GM12864 (cell line): ENCODE results near the gene SEMA3A.

Source experiments
- DNase-seq: peaks from one replicate; pipeline ENCODE4 v3.0.0-alpha.2; 2011; ENCODE audit warnings: low read depth
- H3K4me3 ChIP-seq: 2 replicates; pipeline ENCODE4 v1.5.1; 2011; ENCODE audit warnings: mild to moderate bottlenecking, low read depth, low read length, control low read depth
- TF ChIP-seq, protein P1 (sequence below): IDR thresholded peaks from 2 replicates; pipeline ENCODE4 v1.5.1; 2011; ENCODE audit warnings: low read depth, mild to moderate bottlenecking, moderate library complexity, low read length, control low read depth, inconsistent platforms; ENCODE audit errors: missing control alignments

SEMA3A gene

DNA sequence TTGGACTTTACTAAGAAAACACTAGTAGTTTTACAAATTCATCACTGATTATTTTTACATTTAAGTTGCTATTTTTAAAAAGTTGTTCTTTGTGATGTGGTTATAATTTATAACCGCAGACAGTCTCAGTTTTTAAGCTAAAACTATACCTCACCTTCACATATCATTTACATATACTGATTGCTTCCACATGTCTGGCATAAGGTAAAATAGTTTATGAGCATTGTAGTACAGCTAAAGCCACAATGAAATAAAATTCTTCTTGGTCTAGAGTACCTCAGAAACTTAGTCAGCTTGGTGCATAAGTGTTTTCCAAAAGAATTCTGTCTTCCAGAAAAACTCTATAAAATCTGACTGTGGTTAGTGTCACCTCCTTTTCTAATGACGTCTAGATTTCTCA lies 13.0 kb downstream of the SEMA3A start:
- no peak for DNase-seq
- H3K4me3 ChIP-seq, result no peak overlapping the region
- TF ChIP-seq, protein P1, sequence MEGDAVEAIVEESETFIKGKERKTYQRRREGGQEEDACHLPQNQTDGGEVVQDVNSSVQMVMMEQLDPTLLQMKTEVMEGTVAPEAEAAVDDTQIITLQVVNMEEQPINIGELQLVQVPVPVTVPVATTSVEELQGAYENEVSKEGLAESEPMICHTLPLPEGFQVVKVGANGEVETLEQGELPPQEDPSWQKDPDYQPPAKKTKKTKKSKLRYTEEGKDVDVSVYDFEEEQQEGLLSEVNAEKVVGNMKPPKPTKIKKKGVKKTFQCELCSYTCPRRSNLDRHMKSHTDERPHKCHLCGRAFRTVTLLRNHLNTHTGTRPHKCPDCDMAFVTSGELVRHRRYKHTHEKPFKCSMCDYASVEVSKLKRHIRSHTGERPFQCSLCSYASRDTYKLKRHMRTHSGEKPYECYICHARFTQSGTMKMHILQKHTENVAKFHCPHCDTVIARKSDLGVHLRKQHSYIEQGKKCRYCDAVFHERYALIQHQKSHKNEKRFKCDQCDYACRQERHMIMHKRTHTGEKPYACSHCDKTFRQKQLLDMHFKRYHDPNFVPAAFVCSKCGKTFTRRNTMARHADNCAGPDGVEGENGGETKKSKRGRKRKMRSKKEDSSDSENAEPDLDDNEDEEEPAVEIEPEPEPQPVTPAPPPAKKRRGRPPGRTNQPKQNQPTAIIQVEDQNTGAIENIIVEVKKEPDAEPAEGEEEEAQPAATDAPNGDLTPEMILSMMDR, result no peak

DNA sequence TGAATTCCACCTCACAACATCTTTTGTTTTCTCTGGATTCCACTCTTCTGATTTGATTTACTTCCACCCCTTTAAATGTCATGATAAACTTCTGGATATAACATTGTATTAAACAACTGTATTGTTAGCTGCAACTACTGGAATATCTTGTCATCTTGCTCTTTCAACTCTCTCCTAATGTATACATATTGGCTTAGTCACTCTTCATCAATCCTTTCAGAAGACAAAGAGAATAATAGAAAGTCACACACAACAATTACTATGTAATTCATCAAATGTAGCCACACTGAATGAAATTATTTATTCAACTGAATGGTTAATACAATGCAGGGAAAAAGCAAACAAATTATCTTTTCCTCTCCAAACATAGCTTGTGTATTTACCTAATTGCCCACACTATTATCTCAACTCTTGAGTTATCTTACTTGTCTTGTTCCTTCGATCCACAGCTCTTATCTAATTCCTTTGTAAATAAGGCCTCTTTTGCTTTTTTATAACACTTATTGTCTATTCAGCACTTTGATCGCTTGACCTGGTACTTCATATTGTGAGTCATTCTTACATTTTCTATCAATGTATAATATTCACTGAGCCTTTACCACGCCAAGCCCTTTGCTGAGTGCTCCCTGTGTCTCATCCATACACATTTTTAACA lies 16.7 kb downstream of the SEMA3A start:
- H3K4me3 ChIP-seq, result no peak overlapping the region
- DNase-seq, result no peak
- TF ChIP-seq, protein P1, result no peak

DNA sequence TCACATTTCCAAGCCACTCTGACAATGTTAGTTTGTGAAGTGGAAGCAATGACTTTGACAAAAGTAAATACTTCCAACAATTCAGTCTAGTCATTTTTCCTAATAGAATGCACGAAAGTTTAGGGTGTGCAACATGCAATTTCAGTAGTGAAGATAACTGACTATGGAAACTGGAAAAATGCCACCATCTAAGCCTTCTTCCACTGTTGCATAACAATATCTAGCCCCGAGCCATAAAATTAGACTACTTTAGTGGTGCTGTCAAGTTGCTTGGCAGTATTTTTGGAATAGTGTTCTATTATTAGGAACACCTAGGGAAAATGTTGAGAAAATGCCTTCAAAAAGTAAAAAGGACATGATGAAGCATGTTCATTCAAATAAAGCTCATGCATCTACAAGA lies 17.9 kb downstream of the SEMA3A start:
- TF ChIP-seq, protein P1, result no peak
- no peak for DNase-seq
- no peak overlapping the region for H3K4me3 ChIP-seq

DNA sequence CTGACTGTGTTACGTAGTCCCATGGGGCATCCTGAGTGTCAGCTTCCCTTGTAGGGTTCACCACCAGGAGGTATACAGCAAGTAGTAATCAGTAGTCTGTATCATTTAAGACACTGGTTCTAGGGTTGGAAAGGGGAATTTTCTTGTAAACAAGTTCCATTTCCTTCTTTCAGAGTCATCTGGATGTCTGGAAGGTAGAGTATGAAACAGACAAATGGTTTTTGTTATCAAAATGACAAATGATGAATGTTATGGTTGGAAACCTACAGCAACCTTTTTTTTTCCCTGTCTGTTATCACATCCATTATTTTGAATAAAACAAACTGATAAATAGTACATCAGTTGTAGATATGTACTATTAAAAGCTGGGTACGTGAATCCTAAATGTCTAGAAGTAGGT lies 19.1 kb downstream of the SEMA3A start:
- no peak for DNase-seq
- TF ChIP-seq, protein P1, result no peak
- no peak overlapping the region for H3K4me3 ChIP-seq

DNA sequence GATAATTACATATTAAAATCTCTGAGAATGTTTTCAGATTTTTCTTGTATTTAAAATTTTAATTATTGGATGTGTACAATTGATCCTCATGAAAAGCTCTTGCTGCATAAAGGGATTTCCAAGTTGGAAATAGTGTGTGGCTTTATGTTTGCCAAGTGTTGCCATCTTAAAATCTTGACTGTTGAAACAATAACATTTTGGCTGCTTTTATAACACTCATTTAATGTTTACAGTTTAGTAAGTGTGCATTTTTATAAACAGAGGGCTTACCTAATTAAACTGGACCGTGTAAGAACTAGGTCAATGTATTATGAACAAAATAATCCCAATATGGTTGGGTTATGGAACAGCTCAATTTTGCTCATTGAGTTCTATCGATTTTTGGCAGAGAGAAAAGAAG lies 23.9 kb downstream of the SEMA3A start:
- DNase-seq, result no peak
- no peak overlapping the region for H3K4me3 ChIP-seq
- TF ChIP-seq, protein P1, result no peak

DNA sequence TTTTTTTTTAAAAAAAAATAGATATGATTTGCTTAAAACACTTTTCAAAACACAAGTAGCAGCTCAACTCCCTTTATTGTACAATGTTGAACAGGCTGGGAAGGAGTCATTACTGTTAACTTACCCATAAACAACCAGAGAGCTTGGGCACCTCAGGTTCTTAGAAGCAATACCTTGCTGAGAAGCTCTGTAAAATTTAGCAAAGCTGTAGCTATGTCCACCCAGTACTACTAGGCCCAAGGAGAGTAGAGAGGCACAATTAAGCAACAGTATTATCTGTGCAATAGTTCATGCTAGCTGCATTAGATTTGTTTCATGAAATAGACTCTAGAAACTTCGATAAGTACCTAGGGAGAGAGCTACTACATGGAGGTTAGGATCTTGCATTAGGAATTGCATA lies 32.0 kb downstream of the SEMA3A start:
- no peak for DNase-seq
- TF ChIP-seq, protein P1, result no peak
- H3K4me3 ChIP-seq, result no peak overlapping the region

DNA sequence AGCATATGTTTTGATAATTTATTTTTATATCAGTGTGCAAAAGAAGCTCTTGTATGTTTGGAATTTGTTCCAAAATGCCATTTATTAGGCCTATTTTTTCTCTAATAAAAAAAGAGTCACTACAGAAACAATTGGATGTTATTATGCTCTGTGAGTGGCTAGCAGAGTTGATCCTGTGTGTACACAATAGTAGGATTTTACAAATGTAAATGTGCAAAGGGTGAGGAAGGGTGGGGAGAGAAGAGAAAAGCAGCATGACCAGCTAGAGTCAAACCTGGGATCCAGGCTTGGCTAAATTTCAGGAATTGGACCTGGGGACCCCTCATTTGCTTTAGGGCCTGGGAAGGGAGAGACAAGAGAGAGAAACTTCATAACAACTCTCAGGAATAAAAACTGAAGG lies 32.5 kb downstream of the SEMA3A start:
- TF ChIP-seq, protein P1, result no peak
- no peak overlapping the region for H3K4me3 ChIP-seq
- DNase-seq, result no peak
